B cell (primary cell): Measurements from ENCODE around the gene CTSK.

Source experiments
- CTCF ChIP-seq: fragments of 200-600 bp; IDR thresholded peaks from one replicate; pipeline ENCODE4 v1.8.0; 2022; ENCODE audit warnings: antibody characterized with exemption, mild to moderate bottlenecking
- EZH2 ChIP-seq: IDR thresholded peaks from 2 replicates; pipeline ENCODE4 v1.6.1; 2012; ENCODE audit warnings: borderline replicate concordance, low read depth, mild to moderate bottlenecking, moderate library complexity, low read length; ENCODE audit not compliant: insufficient read depth, poor library complexity, severe bottlenecking

- TF ChIP-seq CTCF (no peak), EZH2 (no peak)
Measured at GRCh38 chr1:150804671-150805070, 3.4 kb downstream of the CTSK start.
